ENCODE results near the gene USHBP1. TPM values are rescaled to one million over a fixed set of nuclear protein-coding genes. Genes with fewer than 3 reads are reported as not detected.

USHBP1 gene
- total RNA-seq, 1 donor from 2014 or later = not detected

DNA sequence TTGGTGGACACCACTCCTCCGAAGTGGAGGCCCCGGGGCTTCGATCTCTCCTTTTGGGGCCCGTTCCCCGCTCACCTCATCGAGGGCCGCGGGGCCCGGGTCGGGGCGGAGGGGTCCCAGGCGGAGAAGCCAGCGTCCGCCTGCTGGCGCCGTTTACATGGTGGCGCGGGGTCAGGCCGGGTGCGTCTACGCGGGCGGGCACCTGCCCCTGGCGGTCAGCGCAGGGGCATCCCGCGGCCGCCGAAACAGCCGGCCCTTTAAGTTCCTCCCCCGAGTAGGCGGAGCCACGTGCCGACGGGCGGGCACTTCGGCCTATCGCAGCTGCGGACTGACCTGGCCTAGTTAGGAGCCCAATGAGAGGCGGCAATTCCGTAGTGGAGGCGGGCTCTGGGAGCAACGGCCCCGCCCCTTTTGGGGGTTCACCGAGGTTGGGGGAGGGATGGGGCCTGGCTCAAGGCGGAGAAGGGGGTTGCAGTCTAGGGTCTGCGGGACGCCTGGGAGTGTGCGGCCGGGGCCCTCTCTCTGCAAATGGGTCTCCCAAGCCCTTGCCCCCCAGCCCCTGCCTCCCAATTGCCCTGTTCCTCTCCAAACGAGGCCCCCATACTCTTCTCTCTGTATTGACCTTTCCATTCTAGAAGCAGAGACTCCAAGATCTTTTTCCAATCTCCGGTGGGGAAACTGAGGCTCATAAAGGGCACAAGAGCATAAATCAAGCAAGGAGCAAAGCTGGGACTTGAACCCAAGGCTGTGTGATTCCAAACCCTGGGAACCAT, 38.8 kb upstream of the USHBP1 start, which contains the start of gene ABHD8:
Gene ABHD8 (minus strand): TSS at position 259 of the 773 bp plus-strand sequence. CDS start 1,809 bp downstream, outside the sequence.
- Mint-ChIP-seq H3K36me3 (ENCODE audit: unreplicated experiment) (no peaks in the 10 kb centered on the region), H3K27ac (ENCODE audit: unreplicated experiment) (no peak within 1 kb of the TSS)

DNA sequence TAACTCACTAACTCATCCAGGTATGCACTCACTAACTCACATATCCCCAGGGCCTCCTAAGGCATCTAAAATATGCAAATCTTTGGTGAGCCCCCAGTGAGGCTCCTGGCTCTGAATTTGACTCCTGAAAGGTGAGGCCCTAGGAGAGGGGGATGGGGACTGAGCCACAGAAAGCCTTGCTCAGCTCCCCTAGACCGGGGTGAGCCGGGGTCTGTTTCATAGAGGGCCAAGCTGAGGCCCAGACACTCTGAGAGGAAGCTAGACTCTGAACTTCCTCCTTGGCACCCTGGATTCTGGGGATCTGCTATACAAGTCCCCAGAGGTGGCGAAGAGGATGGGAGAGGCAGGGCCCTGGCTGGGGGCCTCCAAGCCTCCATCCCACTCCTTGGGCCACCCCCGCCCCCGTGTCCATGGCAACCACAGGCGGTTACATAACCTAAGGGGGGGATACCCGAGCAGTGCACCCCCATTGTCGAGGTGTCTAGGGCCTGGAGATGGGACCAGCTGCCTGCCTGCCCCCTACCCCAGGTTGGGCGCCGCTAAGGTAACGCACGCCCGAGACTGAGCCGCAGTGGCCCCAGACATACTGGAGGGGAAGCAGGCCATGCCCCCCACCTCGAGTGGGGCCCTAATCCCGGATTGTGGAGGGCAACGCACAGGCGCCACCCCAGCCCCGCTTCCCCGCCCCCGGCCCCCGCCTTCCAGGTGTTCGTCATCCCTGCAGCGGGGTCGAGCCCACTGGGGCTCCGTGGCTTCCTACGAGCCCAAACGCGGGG, 38.0 kb upstream of the USHBP1 start:
- no peak for DNase-seq (ENCODE audit: extremely low spot score, unreplicated experiment)
- Mint-ChIP-seq H3K27ac (ENCODE audit: unreplicated experiment) (no peak overlapping the region), H3K36me3 (ENCODE audit: unreplicated experiment) (no peaks in the 10 kb centered on the region), H3K27me3 (ENCODE audit: unreplicated experiment) (no peaks in the 10 kb centered on the region), H3K4me3 (ENCODE audit: unreplicated experiment) (peak overlapping the region; percentile 50), H3K9me3 (ENCODE audit: unreplicated experiment) (no peaks in the 10 kb centered on the region), H3K4me1 (ENCODE audit: unreplicated experiment) (peaks cover 26% of the 10 kb centered on the region)
- TF ChIP-seq CTCF (IDR thresholded peaks at IDR 0.05) = no peak

More for the DNA sequence above, 38.8 kb upstream of the USHBP1 start, which contains the start of gene ABHD8:
- H3K9me3 Mint-ChIP-seq (ENCODE audit: unreplicated experiment) = no peaks in the 10 kb centered on the region
- no peaks in the 10 kb centered on the region for H3K27me3 Mint-ChIP-seq (ENCODE audit: unreplicated experiment)
- peak; percentile 97 for DNase-seq (ENCODE audit: extremely low spot score, unreplicated experiment)
- TF ChIP-seq CTCF (IDR thresholded peaks at IDR 0.05) = peak; percentile 56
- peak within 1 kb of the TSS; percentile 50 for H3K4me3 Mint-ChIP-seq (ENCODE audit: unreplicated experiment)
- peaks cover 31% of the 10 kb centered on the region for H3K4me1 Mint-ChIP-seq (ENCODE audit: unreplicated experiment)

DNA sequence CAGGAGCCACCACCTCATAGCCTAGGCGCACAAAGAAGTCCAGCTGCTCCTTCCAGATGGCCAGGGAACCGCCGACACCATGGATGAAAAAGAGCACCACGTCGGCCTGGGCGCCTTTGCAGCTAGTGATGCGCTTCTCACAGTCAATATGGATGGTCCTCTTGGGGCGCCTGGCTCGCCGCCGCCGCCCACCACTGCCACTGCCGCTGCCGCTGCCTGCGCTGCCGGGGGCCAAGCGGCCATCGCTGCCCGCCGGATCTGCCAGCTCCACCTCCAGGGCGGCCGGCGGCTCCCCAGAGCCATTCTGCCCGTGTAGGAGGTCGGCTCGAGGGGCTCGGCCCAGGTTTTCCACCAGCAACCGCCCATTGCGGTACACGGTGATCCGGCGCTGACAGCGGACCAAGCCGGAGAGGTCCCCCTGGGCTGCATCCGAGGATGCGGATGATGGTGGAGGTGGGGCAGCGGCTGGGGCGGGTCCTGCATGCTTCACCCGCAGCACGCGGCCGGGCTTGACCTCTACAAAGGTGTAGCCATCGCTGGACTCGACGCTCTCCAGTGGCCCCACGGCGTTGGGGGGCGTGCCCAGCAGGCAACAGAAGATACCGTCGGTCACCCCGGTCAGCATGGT, 36.6 kb upstream of the USHBP1 start:
- H3K4me3 Mint-ChIP-seq (ENCODE audit: unreplicated experiment) = no peak overlapping the region

DNA sequence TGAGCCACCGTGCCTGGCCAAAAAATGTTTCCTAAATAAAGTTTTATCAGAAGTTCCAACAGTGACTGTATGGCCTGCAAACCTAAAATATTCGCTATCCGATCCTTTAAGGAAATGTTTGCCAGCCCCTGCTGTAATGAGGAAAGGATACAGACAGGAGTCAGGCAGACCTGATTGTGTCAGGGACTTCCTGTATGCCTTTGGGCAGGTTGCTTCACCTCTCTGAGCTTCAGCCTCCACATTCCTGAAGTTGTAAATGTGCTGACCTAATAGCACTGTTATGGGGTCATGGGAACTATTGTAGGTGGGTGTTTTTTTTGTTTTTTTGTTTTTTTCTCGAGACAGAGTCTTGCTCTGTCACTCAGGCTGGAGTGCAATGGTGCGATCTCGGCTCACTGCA, 32.4 kb upstream of the USHBP1 start:
- Mint-ChIP-seq H3K27me3 (ENCODE audit: unreplicated experiment) (no peaks in the 10 kb centered on the region), H3K9me3 (ENCODE audit: unreplicated experiment) (no peaks in the 10 kb centered on the region), H3K4me1 (ENCODE audit: unreplicated experiment) (peaks cover 9% of the 10 kb centered on the region), H3K4me3 (ENCODE audit: unreplicated experiment) (no peak overlapping the region), H3K27ac (ENCODE audit: unreplicated experiment) (peak overlapping the region; percentile 65), H3K36me3 (ENCODE audit: unreplicated experiment) (no peaks in the 10 kb centered on the region)
- no peak for DNase-seq (ENCODE audit: extremely low spot score, unreplicated experiment)
- TF ChIP-seq CTCF (IDR thresholded peaks at IDR 0.05) = no peak

More for the DNA sequence above, 36.6 kb upstream of the USHBP1 start:
- no peak for TF ChIP-seq CTCF (IDR thresholded peaks at IDR 0.05)
- Mint-ChIP-seq H3K36me3 (ENCODE audit: unreplicated experiment) (no peaks in the 10 kb centered on the region), H3K9me3 (ENCODE audit: unreplicated experiment) (no peaks in the 10 kb centered on the region), H3K27me3 (ENCODE audit: unreplicated experiment) (no peaks in the 10 kb centered on the region), H3K4me1 (ENCODE audit: unreplicated experiment) (peaks cover 20% of the 10 kb centered on the region), H3K27ac (ENCODE audit: unreplicated experiment) (no peak overlapping the region)
- no peak for DNase-seq (ENCODE audit: extremely low spot score, unreplicated experiment)

Data from osteocyte (in vitro differentiated cells).